Liver (tissue), 3 donors: ENCODE results near the gene NPW.

Experiments used
- CTCF ChIP-seq: fragments of 150-350 bp; IDR thresholded peaks from 2 replicates; pipeline ENCODE4 v1.5.1; 2017; ENCODE audit warnings: improper control_type of control experiment, low read depth, low read length; ENCODE audit not compliant: missing input control
- JUND ChIP-seq, 2 donors: IDR thresholded peaks; 2 replicates each; pipeline ENCODE4 v1.6.1; 2016; ENCODE audit warnings: antibody characterized with exemption in 2 of 2
- donor health status: healthy.
- donor health status: healthy.

- TF ChIP-seq CTCF = no peak
- TF ChIP-seq JUND (IDR thresholded peaks at IDR 0.05) = no peak
Observed at GRCh38 chr16:1975432-1976215, 44.0 kb upstream of the NPW start.
